Mesendoderm (in vitro differentiated cells): ENCODE results near the gene MRPL20.
A peak's percentile ranks its signal among the peaks of the same experiment; 100 is the strongest.

Experiments used
- DNase-seq: peaks from one replicate; pipeline ENCODE4 v3.0.0; 2013
- H2AK5ac ChIP-seq: 2 replicates; pipeline ENCODE4 v1.6.1; 2013; ENCODE audit warnings: low read length, inconsistent platforms
- H2BK120ac ChIP-seq: 2 replicates; pipeline ENCODE4 v1.6.1; 2013; ENCODE audit warnings: low read depth, mild to moderate bottlenecking, low read length, moderate library complexity, mixed read lengths
- H2BK15ac ChIP-seq: replicated peaks from 2 replicates; pipeline ENCODE4 v1.6.1; 2013; ENCODE audit warnings: low read depth, mild to moderate bottlenecking, moderate library complexity
- H2BK5ac ChIP-seq: 2 replicates; pipeline ENCODE4 v1.6.1; 2013; ENCODE audit warnings: low read length, inconsistent platforms
- H3K18ac ChIP-seq: 2 replicates; pipeline ENCODE4 v1.6.1; 2013; ENCODE audit warnings: mild to moderate bottlenecking, low read length, mixed read lengths
- H3K23ac ChIP-seq: one replicate; pipeline ENCODE4 v1.6.1; 2013; ENCODE audit warnings: low read length
- H3K27ac ChIP-seq: 2 replicates; pipeline ENCODE4 v1.5.1; 2013; ENCODE audit warnings: low read depth, mild to moderate bottlenecking, inconsistent platforms, low read length, moderate library complexity
- H3K27me3 ChIP-seq: 2 replicates; pipeline ENCODE4 v1.6.1; 2013; ENCODE audit warnings: low read length, control low read depth, mild to moderate bottlenecking, inconsistent platforms; ENCODE audit not compliant: insufficient read depth, poor library complexity
- H3K36me3 ChIP-seq: 2 replicates; pipeline ENCODE4 v1.6.1; 2013; ENCODE audit warnings: low read length, inconsistent platforms; ENCODE audit not compliant: control insufficient read depth, insufficient read depth
- H3K4ac ChIP-seq: one replicate; pipeline ENCODE4 v1.6.1; 2013; ENCODE audit warnings: low read depth, mild to moderate bottlenecking, low read length, moderate library complexity
- H3K4me1 ChIP-seq: 2 replicates; pipeline ENCODE4 v1.6.1; 2013; ENCODE audit warnings: low read depth, low read length, inconsistent platforms; ENCODE audit not compliant: control insufficient read depth
- H3K4me2 ChIP-seq: 2 replicates; pipeline ENCODE4 v1.6.1; 2013; ENCODE audit warnings: low read length
- H3K4me3 ChIP-seq: 2 replicates; pipeline ENCODE4 v1.5.1; 2013; ENCODE audit warnings: mild to moderate bottlenecking, low read length
- H3K56ac ChIP-seq: one replicate; pipeline ENCODE4 v1.6.1; 2013; ENCODE audit warnings: low read length
- H3K79me1 ChIP-seq: 2 replicates; pipeline ENCODE4 v1.6.1; 2013; ENCODE audit warnings: low read length, inconsistent platforms
- H3K79me2 ChIP-seq: 2 replicates; pipeline ENCODE4 v1.6.1; 2013; ENCODE audit warnings: mild to moderate bottlenecking, low read length; ENCODE audit not compliant: control insufficient read depth, insufficient read depth
- H3K9ac ChIP-seq: 2 replicates; pipeline ENCODE4 v1.6.1; 2013; ENCODE audit warnings: low read length, inconsistent platforms
- H4K5ac ChIP-seq: one replicate; pipeline ENCODE4 v1.6.1; 2013; ENCODE audit warnings: low read length
- H4K8ac ChIP-seq: one replicate; pipeline ENCODE4 v1.6.1; 2013; ENCODE audit warnings: low read depth, mild to moderate bottlenecking, control low read depth, low read length, moderate library complexity
- WGBS: extraction: QIAGEN DNeasy Blood & Tissue Kit; methylation state at CpG from one replicate; pipeline ENCODE4 v1.1.7; 2013; ENCODE audit warnings: low lambda C conversion rate, missing lambda C conversion rate; ENCODE audit not compliant: insufficient coverage; ENCODE audit errors: extremely low coverage; 5-methylcytosine and 5-hydroxymethylcytosine counted together

MRPL20 gene

GRCh38 chr1:1434824-1435105 lies 27.7 kb upstream of the MRPL20 start:
- Histone ChIP-seq H2AK5ac (peak overlapping the region; percentile 6), H3K36me3 (no peaks in the 10 kb centered on the region), H3K27ac (peak overlapping the region; percentile 97), H3K4me1 (peaks cover 15% of the 10 kb centered on the region), H3K4me3 (no peak overlapping the region), H2BK120ac (no peak overlapping the region), H3K9ac (peak overlapping the region; percentile 75), H4K8ac (no peak overlapping the region), H3K18ac (peak overlapping the region; percentile 32), H3K79me1 (peaks cover 3% of the 10 kb centered on the region), H3K4me2 (peak overlapping the region; percentile 75), H3K27me3 (no peaks in the 10 kb centered on the region), H2BK15ac (no peak overlapping the region), H3K23ac (no peak overlapping the region), H3K56ac (peak overlapping the region; percentile 88), H3K4ac (peak overlapping the region; percentile 84), H2BK5ac (peak overlapping the region; percentile 81), H3K79me2 (peaks cover 19% of the 10 kb centered on the region), H4K5ac (no peak overlapping the region)
- WGBS = no CpG with 5 or more reads among the region's 4 CpGs
- DNase-seq = no peak

- WGBS = no CpG with 5 or more reads among the region's 32 CpGs
- DNase-seq = peak; percentile 91
- H3K4ac ChIP-seq = peak overlapping the region; percentile 84
- peaks cover 15% of the 10 kb centered on the region for H3K4me1 ChIP-seq
- H2BK5ac ChIP-seq = peak overlapping the region; percentile 88
- H4K5ac ChIP-seq = no peak overlapping the region
- peaks cover 3% of the 10 kb centered on the region for H3K79me1 ChIP-seq
- no peak overlapping the region for H2BK15ac ChIP-seq
- no peak overlapping the region for H4K8ac ChIP-seq
- no peak overlapping the region for H2AK5ac ChIP-seq
- H3K56ac ChIP-seq = peak overlapping the region; percentile 88
- peak overlapping the region; percentile 75 for H3K4me2 ChIP-seq
- peaks cover 19% of the 10 kb centered on the region for H3K79me2 ChIP-seq
- no peak overlapping the region for H3K4me3 ChIP-seq
- no peaks in the 10 kb centered on the region for H3K27me3 ChIP-seq
- H2BK120ac ChIP-seq = peak overlapping the region; percentile 32
- peak overlapping the region; percentile 67 for H3K23ac ChIP-seq
- no peaks in the 10 kb centered on the region for H3K36me3 ChIP-seq
- H3K18ac ChIP-seq = peak overlapping the region; percentile 32
- peak overlapping the region; percentile 97 for H3K27ac ChIP-seq
- H3K9ac ChIP-seq = peak overlapping the region; percentile 75
These were observed 27.2 kb upstream of the MRPL20 start for GRCh38 chr1:1434131-1434823.

GRCh38 chr1:1433804-1434130 lies 26.7 kb upstream of the MRPL20 start:
- Histone ChIP-seq H3K4ac (peak overlapping the region; percentile 76), H3K4me1 (peaks cover 15% of the 10 kb centered on the region), H3K79me2 (peaks cover 19% of the 10 kb centered on the region), H2BK15ac (no peak overlapping the region), H3K9ac (peak overlapping the region; percentile 75), H3K23ac (peak overlapping the region; percentile 67), H3K56ac (peak overlapping the region; percentile 88), H3K27me3 (no peaks in the 10 kb centered on the region), H3K36me3 (no peaks in the 10 kb centered on the region), H3K18ac (peak overlapping the region; percentile 32), H3K4me3 (no peak overlapping the region), H3K4me2 (peak overlapping the region; percentile 18), H2AK5ac (peak overlapping the region; percentile 78), H2BK120ac (peak overlapping the region; percentile 32), H3K27ac (peak overlapping the region; percentile 97), H2BK5ac (peak overlapping the region; percentile 88), H4K8ac (no peak overlapping the region), H3K79me1 (peaks cover 3% of the 10 kb centered on the region), H4K5ac (no peak overlapping the region)
- no CpG with 5 or more reads among the region's 12 CpGs for WGBS
- DNase-seq = peak; percentile 84

GRCh38 chr1:1432951-1433803 lies 26.1 kb upstream of the MRPL20 start:
- Histone ChIP-seq H3K36me3 (no peaks in the 10 kb centered on the region), H4K8ac (no peak overlapping the region), H3K18ac (peak overlapping the region; percentile 57), H3K9ac (peak overlapping the region; percentile 75), H3K79me1 (peaks cover 3% of the 10 kb centered on the region), H2AK5ac (peak overlapping the region; percentile 78), H3K4me2 (peak overlapping the region; percentile 13), H3K79me2 (peaks cover 18% of the 10 kb centered on the region), H2BK5ac (peak overlapping the region; percentile 88), H3K4me3 (no peak overlapping the region), H3K56ac (peak overlapping the region; percentile 88), H3K27me3 (no peaks in the 10 kb centered on the region), H3K27ac (peak overlapping the region; percentile 97), H3K4me1 (peaks cover 15% of the 10 kb centered on the region), H2BK15ac (no peak overlapping the region), H4K5ac (no peak overlapping the region), H3K23ac (peak overlapping the region; percentile 67), H3K4ac (peak overlapping the region; percentile 76), H2BK120ac (peak overlapping the region; percentile 21)
- WGBS = no CpG with 5 or more reads among the region's 34 CpGs
- DNase-seq = peak; percentile 88

GRCh38 chr1:1432274-1432950 lies 25.3 kb upstream of the MRPL20 start:
- Histone ChIP-seq H2BK15ac (no peak overlapping the region), H3K4ac (peak overlapping the region; percentile 75), H3K23ac (no peak overlapping the region), H3K27ac (peak overlapping the region; percentile 97), H3K18ac (peak overlapping the region; percentile 57), H2AK5ac (no peak overlapping the region), H3K36me3 (no peaks in the 10 kb centered on the region), H4K8ac (no peak overlapping the region), H3K4me2 (no peak overlapping the region), H2BK5ac (peak overlapping the region; percentile 51), H3K79me1 (peaks cover 3% of the 10 kb centered on the region), H2BK120ac (peak overlapping the region; percentile 16), H3K56ac (peak overlapping the region; percentile 88), H3K79me2 (peaks cover 16% of the 10 kb centered on the region), H3K4me1 (peaks cover 15% of the 10 kb centered on the region), H3K9ac (peak overlapping the region; percentile 58), H4K5ac (no peak overlapping the region), H3K4me3 (no peak overlapping the region), H3K27me3 (no peaks in the 10 kb centered on the region)
- DNase-seq = no peak
- WGBS = no CpG with 5 or more reads among the region's 28 CpGs
